Activated CD8-positive, alpha-beta memory T cell treated with anti-CD3 and anti-CD28 coated beads, Interleukin-2, amount 50 U/mL, for 4 hours (primary cell): ENCODE data around the gene ZNF521.

Experiments
- DNase-seq: peaks from one replicate; pipeline ENCODE4 v3.0.0-alpha.2; 2020

ZNF521 gene

DNA sequence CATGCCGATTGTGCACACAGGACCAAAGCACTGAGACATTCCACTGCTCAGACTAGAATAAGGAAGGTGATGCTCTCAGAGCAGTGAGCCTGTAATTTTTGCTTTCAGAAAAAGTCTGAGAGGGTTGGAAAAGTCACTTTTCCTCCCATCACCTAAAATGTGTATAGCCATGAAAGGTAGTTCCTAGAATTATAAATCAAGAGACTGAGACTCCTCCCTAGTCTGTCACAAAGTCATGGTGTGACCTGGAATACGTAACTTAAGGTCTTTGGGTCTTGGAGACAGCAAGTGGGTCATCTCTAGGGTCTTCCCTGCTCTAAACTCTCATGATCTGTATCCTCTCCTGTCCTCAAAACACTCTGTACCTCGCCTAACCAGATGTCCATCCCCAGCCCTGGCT is 16.9 kb downstream of the ZNF521 start:
- DNase-seq: no peak

DNA sequence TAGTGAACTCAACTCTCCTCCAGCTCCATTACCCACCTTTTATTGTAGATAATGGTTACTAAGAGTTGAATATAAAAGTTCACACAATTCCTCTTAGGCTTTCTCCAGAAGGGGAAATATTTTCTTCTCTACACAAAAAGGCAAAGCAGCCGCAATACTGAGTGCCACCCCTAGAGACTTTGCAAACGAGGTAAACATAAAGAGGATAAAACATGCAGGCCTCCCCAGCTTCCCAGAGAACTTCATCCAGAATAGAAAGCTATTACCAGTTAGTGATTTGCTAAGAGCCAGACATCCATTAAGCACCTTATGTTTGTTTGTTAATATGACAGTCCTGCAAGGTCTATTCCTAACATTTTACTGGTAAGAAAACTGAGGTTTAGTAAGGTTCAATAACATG is 17.4 kb downstream of the ZNF521 start:
- no peak for DNase-seq

- no peak for DNase-seq
Measured at GRCh38 chr18:25332002-25332401, 20.0 kb downstream of the ZNF521 start.

GRCh38 chr18:25329783-25330182 is 22.2 kb downstream of the ZNF521 start:
- DNase-seq: no peak

GRCh38 chr18:25327584-25327983 is 24.4 kb downstream of the ZNF521 start:
- no peak for DNase-seq

DNA sequence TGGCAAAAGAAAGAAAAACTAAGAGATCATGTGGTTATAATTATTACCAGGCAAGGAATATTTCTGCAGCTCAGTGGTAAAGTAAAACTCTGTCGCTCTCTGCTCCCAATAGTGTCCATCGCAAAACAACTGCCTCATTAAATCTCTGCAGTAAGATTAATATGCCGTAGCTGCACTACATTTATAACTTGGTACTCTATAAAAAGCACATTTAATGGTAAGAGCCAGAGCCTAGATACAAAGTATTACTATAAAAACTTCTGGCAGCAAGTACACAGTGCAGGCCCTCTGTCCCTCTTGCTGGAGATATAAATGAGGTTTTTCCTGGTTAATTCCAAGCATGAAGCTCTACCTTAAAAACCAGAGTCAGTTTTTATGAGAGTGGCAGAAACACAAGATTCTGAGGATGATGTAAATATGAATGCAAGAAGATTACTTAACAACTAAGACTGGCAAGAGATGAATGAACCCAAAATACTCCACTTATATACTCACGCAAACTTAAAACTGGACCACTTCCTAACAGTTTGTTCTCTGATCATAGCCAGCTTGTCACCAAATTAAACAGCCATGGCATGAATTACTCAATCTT is 25.5 kb downstream of the ZNF521 start:
- DNase-seq: no peak

- no peak for DNase-seq
Measured at GRCh38 chr18:25322806-25323205, 29.2 kb downstream of the ZNF521 start.

DNA sequence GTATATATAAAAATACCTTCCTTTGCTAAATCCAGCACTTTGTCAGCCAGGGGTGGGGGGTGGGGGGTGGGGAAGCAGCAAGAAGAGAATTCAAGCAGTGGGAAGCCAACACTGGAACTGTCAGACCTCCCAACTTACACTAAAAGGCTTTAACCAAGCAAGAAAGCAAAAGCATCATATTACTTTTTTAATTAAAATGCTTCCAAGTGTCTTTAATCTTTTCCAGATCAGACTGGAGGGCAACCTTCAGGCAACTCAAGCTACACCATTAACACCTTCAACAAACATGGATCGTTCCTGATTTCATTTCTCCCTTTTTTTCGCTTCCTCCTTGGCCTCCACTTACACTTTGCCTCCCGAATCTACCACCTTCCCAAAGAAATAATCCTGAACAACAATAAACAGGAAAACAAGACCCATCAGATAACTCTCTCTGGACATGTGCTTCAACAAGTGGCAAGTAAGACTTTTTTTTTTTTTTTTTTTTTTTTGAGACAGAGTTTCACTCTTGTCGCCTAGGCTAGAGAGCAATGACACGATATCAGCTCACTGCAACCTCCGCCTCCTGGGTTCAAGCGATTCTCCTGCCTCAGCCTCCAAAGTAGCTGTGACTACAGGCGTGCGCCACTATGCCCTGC is 35.5 kb downstream of the ZNF521 start:
- no peak for DNase-seq

DNA sequence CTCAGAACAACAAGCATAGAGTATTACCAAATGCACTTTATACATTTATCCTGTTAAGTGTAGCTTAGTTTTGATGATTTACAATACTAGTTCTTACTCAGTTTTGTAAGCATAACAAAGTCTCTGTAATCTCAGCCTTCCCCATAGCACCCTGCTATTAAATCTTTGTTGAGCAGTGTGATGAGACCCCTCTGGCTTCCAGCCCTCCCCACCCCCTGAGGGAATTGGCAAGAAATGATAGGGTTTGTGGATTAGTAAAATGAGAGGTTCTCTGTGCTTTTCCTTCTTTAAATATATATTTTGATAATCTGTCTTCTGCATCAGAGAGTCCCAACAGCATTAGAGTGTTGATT is 37.2 kb downstream of the ZNF521 start:
- no peak for DNase-seq

- DNase-seq: no peak
Measured at GRCh38 chr18:25314151-25314837, 37.7 kb downstream of the ZNF521 start.

- no peak for DNase-seq
Measured at GRCh38 chr18:25313268-25313667, 38.7 kb downstream of the ZNF521 start.

DNA sequence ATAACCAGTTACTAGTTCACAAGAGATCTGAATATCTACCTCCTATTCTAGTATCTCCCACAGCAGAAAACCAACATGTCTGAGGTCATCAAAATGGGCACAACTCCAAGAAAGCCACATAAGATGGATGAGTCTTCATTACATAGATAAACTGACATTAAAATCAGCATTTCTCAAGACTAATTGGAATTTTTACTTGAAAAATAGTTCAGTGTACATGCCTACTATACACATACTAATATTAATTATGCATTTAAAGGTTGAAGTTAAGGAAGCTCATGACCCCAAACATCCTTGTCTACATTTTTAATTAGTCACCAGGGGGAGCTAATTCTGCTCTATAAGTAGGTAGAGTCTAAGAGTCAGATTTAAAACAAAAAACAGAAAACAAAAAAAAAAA is 41.9 kb downstream of the ZNF521 start:
- DNase-seq: no peak

DNA sequence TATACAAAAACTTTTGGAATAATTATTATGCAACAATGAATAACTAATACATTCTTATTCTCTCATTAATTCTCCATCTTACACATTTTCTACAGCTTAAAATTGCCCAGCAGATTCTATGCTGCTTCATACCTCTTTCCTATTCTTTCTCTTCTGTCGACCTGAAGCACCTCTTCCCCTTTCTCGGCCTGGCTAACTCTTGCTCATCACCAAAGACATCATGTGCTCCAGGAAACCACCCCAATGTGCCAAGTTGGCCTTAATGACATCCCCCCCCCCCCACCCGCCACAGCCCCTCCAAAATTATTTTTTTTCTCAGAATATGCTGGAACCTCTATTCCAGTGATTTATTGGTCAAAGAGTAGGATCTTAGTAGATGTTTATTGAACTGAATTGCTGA is 43.6 kb downstream of the ZNF521 start:
- DNase-seq: no peak

DNA sequence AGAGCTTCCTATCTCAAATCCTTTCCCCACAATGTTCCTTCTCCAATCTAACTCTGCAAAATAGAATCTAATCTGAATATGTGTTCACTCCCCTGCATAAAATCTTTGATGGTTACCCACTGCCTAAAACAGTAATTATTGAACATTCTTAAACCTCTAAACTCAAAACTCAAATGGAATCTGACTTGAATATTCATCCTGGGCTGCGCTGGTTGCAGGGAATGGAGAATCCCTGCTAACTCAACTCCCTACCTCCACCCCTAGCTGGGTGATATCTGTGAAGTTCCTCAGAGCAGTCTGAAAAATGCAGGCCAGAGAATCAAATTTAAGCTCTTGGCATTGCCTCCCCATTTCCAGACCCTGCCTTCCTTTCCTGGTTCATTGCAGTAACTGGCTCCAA is 44.8 kb downstream of the ZNF521 start:
- DNase-seq: no peak

GRCh38 chr18:25306671-25307070 is 45.3 kb downstream of the ZNF521 start:
- no peak for DNase-seq

DNA sequence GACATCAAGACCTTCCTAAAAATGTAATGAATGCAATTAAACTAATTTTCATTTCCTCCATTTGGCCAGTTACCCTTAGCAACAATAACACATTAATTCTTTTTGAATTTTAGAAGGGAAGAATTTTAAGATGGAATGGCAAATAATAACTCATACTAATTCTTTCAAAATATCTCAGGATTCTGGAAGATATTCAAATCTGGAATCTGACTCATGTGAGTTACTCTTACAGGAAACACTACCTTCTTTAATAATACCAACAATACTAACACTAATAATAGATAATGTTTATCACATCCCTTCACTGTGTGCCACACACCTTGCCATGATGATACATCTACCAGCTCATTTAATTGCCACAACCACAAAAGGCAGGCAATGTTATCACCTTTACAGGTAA is 46.4 kb downstream of the ZNF521 start:
- no peak for DNase-seq

- no peak for DNase-seq
Measured at GRCh38 chr18:25300492-25300891, 51.5 kb downstream of the ZNF521 start.

GRCh38 chr18:25299426-25300300 is 52.3 kb downstream of the ZNF521 start:
- DNase-seq: no peak

- no peak for DNase-seq
Measured at GRCh38 chr18:25298853-25299274, 53.1 kb downstream of the ZNF521 start.

DNA sequence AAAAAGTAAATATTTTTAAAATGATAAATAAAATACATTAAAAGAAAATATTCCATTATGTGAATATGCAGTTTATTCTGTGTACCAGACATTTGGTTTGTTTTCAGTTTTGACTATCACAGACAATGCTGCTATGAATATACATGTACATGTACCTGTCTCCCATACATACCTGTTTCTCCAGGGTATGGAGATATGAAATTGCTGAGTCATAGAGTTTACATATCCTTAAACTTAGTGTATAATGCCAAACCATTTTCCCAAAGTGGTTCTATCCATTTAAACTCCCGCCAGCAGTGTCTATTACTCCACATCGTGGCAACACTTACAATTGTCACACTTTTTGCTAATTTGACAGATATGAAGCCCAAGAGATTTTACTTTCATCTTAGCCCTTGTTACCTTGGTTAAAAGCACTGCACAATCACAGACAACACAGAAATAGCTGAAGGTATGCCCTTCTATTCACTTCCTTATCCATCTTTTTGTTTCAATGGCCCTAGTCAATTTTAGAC is 56.3 kb downstream of the ZNF521 start:
- DNase-seq: no peak

DNA sequence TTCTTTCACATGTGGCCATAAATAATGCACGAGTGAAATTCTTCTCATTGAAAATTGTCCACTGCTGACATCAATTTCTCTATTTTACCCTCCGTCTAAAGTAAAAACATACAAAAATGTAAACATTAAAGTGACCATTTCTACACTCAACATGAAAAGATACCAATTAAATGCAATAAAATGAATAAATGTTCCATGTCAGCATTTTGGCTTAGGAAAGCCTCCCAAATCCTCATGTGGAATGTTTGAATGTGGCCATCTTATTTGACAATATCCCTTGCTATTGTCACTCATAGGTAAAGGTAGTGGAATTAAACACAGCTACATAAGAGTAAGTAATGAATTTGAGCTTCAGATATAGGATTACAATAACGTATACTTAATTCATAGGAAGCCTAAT is 60.8 kb downstream of the ZNF521 start:
- no peak for DNase-seq

- no peak for DNase-seq
Measured at GRCh38 chr18:25289001-25289631, 62.9 kb downstream of the ZNF521 start.
